A549 (cell line): ENCODE measurements around the gene MUC5AC.

Experiments
- CTCF ChIP-seq: fragments of >200 bp; sonication (Bioruptor Twin); formaldehyde crosslinking; IDR thresholded peaks from 3 replicates; pipeline ENCODE4 v1.5.1; 2016
- HMGXB4 ChIP-seq: fragments of 250-450 bp; sonication (Bioruptor Pico); IDR thresholded peaks from 2 replicates; pipeline ENCODE4 v1.5.0; 2021; ENCODE audit warnings: mild to moderate bottlenecking, moderate library complexity, borderline replicate concordance
- PBX3 ChIP-seq: IDR thresholded peaks from 2 replicates; pipeline ENCODE4 v1.6.1; 2012
- PHF8 ChIP-seq: fragments of 200-600 bp; sonication (generic); IDR thresholded peaks from 2 replicates; pipeline ENCODE4 v1.6.1; 2016; ENCODE audit warnings: low read depth, mild to moderate bottlenecking, antibody characterized with exemption, moderate library complexity, borderline replicate concordance
- POLR2A ChIP-seq: IDR thresholded peaks from 2 replicates; pipeline ENCODE4 v1.6.1; 2012; ENCODE audit warnings: mild to moderate bottlenecking, low read length
- REST ChIP-seq: fragments of 200-600 bp; sonication (generic); IDR thresholded peaks from 2 replicates; pipeline ENCODE4 v1.6.1; 2016; ENCODE audit warnings: antibody characterized with exemption, mild to moderate bottlenecking, moderate library complexity
- RFX5 ChIP-seq: fragments of 450-650 bp; IDR thresholded peaks from 2 replicates; pipeline ENCODE4 v1.7.1; 2014; ENCODE audit warnings: antibody characterized with exemption, mild to moderate bottlenecking, moderate library complexity

GRCh38 chr11:1181420-1181819 lies 23.7 kb downstream of the MUC5AC start:
- TF ChIP-seq HMGXB4: no peak
- no peak for TF ChIP-seq REST
- TF ChIP-seq CTCF: no peak
- no peak for TF ChIP-seq RFX5
- TF ChIP-seq POLR2A: no peak
- no peak for TF ChIP-seq PBX3
- TF ChIP-seq PHF8: no peak
